Endothelial cell of hepatic sinusoid (primary cell): ENCODE measurements around the gene STXBP3.
"Not testable (repeated sequence)": the region's sequence is repeated elsewhere in the genome, so short reads cannot be mapped to it uniquely, and the experiment has no call there.

Experiments used
- in situ Hi-C: cut with HindIII; loops from 2 replicates; pipeline ENCODE4 v1.10.0; 2017; ENCODE audit warnings: low sequenced_read_pairs

Gene STXBP3

GRCh38 chr1:108728327-108728923, 18.0 kb upstream of the STXBP3 start:
- in situ Hi-C loops = no loop called here

DNA sequence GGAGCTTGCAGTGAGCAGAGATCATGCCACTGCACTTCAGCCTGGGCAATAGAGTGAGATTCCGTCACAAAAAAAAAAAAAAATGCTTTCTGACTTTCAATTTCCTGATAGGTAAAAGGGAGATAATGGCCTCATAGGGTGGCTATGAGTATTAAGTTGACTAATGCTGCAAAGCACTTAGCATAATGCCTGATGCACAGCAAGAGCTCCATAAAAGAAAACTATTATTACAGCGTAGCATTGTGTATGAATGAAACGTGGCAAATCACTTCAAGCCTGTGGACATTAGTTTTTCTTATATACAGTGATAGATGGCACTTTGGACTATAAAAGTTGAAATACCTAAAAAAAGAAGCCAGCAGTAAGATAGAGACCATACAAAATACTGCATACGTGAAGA, 17.0 kb upstream of the STXBP3 start:
- in situ Hi-C loops = no loop called here

DNA sequence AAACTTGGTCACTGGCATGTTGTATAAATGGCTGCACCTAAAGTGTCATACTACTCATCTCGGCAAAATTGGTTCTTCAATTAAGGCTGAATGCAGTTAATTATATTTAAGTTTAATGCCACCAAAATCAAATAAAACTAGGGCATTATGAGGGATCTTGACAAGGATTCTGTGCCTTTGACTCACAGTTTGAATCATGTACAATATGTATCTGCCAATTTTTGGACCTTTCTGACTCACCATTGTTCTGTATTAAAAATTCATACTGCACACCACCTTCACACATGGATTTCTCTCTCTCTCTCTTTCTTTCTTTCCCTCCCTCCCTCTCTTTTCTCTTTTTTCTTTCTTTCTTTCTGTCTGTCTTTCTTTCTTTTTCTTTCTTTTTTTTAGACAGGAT, 14.1 kb upstream of the STXBP3 start:
- in situ Hi-C loops = no loop called here

- in situ Hi-C loops = no loop called here
Measured at GRCh38 chr1:108734171-108734865, 12.2 kb upstream of the STXBP3 start.

DNA sequence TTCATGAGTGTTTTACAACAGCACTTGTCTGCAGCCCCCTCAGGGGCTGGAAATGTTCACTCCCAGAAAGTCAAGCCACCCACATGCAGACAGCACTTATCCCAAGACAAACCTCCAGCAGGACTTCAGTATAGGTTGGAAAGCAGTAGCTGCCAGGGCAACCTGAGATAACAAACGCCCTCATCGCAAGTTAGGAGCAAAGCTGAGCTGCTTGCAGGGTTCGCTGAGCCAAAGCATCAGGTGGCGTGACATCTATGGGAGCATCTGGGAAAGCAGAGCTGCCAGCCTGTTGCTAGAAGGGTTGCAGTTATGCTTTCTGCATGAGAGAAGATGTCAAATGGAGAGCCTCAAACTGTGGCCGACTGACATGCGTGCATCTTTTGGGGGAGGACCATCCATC, 4.2 kb upstream of the STXBP3 start:
- in situ Hi-C loops = no loop called here

DNA sequence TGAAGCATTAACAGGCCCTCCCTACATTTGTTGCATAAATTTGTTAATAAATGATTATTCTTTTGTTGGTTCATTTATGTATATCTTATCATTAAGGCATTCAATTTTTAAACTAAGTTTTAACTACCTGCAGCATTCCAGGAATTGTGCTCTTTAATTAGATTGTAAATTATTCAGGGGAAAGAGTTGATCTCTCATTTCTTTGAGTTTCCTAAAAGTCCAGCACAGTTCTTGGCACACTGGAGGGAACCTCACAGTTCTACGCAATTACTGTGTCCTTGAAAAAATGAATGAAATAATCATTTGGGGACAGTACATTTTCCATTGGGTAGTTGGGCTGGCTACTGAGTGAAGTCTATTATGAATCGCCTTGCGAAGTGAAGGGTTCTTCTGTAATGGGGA, 493 bp upstream of the STXBP3 start:
- in situ Hi-C loops = no loop called here

GRCh38 chr1:108747171-108747850, 837 bp downstream of the STXBP3 start:
- in situ Hi-C loops = no loop called here

- in situ Hi-C loops = no loop called here
Measured at GRCh38 chr1:108747898-108748297, 1.4 kb downstream of the STXBP3 start.

DNA sequence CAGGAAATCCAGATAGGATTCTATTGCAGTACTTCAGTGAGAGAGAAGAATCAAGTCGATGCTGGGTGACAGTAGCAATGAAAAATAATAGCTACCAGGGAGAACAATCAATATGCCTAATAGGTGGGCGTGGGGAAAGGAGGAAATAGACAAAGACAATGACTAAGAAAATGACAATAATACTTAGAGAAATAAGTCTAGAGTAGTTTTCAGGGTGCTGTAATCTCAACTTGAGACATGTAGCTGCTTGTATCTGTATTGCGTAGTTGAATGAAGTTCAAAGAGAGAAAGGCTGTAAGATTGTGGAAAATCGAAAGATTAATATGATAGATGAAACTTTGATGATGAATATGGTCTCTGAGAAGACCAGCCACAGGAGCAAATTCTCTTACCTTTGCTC, 2.6 kb downstream of the STXBP3 start:
- in situ Hi-C loops = no loop called here

- in situ Hi-C loops = no loop called here
Measured at GRCh38 chr1:108750476-108751181, 4.2 kb downstream of the STXBP3 start.

GRCh38 chr1:108753363-108753762, 6.9 kb downstream of the STXBP3 start:
- in situ Hi-C loops = no loop called here

- in situ Hi-C loops = no loop called here
Measured at GRCh38 chr1:108758796-108759195, 12.3 kb downstream of the STXBP3 start.

DNA sequence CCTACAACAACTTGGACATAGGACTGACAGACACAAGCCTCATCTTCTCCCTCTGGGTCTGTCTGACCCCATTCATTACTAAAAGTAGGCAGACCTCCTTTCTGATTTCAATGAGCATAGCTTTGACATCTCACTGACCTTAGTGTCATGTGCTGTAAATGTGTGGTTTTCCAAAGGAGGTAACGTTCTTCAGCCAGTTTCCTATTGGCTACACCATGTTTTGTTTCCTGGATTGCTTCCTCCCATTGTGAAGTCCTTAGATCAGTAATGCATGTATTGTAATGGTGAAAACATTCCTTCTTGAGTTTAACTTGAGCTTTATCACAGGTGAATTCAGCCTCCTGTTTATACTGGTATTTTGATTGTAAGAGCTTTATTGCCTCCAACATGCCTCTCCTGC, 20.6 kb downstream of the STXBP3 start:
- in situ Hi-C loops = no loop called here

GRCh38 chr1:108767708-108768107, 21.2 kb downstream of the STXBP3 start:
- in situ Hi-C loops = no loop called here

DNA sequence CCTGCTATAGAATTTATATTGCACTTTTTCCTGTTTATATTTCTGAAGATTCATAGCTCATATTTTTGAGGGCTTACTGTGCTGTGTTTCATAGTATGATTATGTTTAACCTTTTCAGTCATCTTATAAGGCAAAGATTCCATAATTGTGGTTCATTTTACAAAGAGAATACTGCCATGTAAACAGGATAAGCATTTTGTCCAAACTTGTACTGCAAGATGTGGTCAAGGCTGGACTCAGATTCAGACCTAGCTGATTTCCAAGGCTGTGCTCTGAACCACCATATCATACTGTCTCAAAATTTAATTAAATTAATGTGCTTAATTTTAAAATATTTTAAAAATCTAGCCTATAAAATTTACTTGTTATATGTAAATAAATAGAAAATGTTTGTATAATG, 31.4 kb downstream of the STXBP3 start:
- in situ Hi-C loops = no loop called here

GRCh38 chr1:108779455-108779854, 33.0 kb downstream of the STXBP3 start:
- in situ Hi-C loops = no loop called here

- in situ Hi-C loops = no loop called here
Measured at GRCh38 chr1:108780937-108781574, 34.6 kb downstream of the STXBP3 start.

- in situ Hi-C loops = not testable (repeated sequence)
Measured at GRCh38 chr1:108781575-108781944, 35.1 kb downstream of the STXBP3 start.

DNA sequence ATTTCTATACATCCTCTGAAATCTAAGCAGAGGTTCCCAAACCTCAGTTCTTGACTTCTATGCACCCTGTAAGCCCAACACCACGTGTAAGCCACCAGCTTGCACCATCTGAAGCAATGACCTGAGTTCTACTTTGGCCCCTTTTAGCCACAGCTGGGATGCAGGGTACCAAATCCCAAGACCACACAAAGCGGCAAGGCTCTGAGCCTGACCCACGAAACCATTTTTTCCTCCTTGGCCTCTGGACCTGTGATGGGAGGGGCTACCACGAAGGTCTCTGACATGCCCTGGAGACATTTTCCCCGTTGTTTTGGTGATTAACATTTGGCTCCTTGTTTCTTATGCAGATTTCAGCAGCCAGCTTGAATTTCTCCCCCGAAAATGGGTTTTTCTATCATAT, 38.8 kb downstream of the STXBP3 start:
- in situ Hi-C loops = no loop called here

- in situ Hi-C loops = no loop called here
Measured at GRCh38 chr1:108785880-108786279, 39.4 kb downstream of the STXBP3 start.

DNA sequence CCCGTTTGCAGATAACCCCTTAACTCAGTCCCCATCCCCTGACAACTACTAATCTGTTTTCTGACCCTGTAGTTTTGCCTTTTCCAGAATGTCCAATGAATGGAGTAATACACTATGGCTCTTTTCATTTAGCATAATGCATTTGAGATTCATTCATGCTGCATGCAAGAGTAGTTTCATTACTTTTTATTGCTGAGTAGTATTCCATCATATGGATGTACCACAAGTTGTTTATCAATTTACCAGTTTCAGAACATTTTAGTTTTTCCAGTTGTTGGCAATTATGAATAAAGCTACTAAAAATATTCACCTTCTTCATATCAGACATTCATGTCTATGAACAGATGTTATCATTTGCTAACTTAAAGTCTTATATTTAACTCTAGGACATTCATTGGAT, 45.3 kb downstream of the STXBP3 start:
- in situ Hi-C loops = no loop called here
